Osteoblast (primary cell): Measurements from ENCODE around the gene GPR31. TPM values are rescaled to one million over a fixed set of nuclear protein-coding genes. Genes with fewer than 3 reads are reported as not detected.

Experiments
- DNase-seq: peaks from one replicate; pipeline ENCODE4 v3.0.0; 2011; ENCODE audit warnings: low spot score, mixed read lengths; ENCODE audit not compliant: insufficient read length; ENCODE audit errors: missing footprints
- H2AFZ ChIP-seq: 2 replicates; pipeline ENCODE4 v1.6.0; 2011; ENCODE audit warnings: mild to moderate bottlenecking, low read length
- H3K27ac ChIP-seq: 2 replicates; pipeline ENCODE4 v1.5.1; 2011; ENCODE audit warnings: mild to moderate bottlenecking, low read depth, low read length, moderate library complexity
- H3K27me3 ChIP-seq: 2 replicates; pipeline ENCODE4 v1.6.0; 2012; ENCODE audit warnings: mild to moderate bottlenecking, control low read depth, inconsistent platforms, low read length, moderate library complexity; ENCODE audit not compliant: insufficient read depth
- H3K36me3 ChIP-seq: 2 replicates; pipeline ENCODE4 v1.5.1; 2011; ENCODE audit warnings: mild to moderate bottlenecking, low read length, control low read depth, moderate library complexity; ENCODE audit not compliant: insufficient read depth
- H3K4me1 ChIP-seq: 2 replicates; pipeline ENCODE4 v1.5.1; 2011; ENCODE audit warnings: mild to moderate bottlenecking, low read length, control low read depth, moderate library complexity; ENCODE audit not compliant: insufficient read depth
- H3K4me2 ChIP-seq: 2 replicates; pipeline ENCODE4 v1.6.0; 2011; ENCODE audit warnings: mild to moderate bottlenecking, low read length; ENCODE audit not compliant: insufficient read depth
- H3K4me3 ChIP-seq: fragments of 200-600 bp; sonication (generic); 3 replicates; pipeline ENCODE4 v1.5.1; 2012; ENCODE audit warnings: mild to moderate bottlenecking, low read length, inconsistent platforms; ENCODE audit not compliant: insufficient read depth
- H3K79me2 ChIP-seq: 2 replicates; pipeline ENCODE4 v1.6.0; 2012; ENCODE audit warnings: mild to moderate bottlenecking, low read length, control low read depth, inconsistent platforms; ENCODE audit not compliant: insufficient read depth
- H3K9me3 ChIP-seq: 2 replicates; pipeline ENCODE4 v1.5.1; 2011; ENCODE audit warnings: low read depth, low read length, control low read depth
- H4K20me1 ChIP-seq: 2 replicates; pipeline ENCODE4 v1.6.0; 2012; ENCODE audit warnings: mild to moderate bottlenecking, low read length, control low read depth; ENCODE audit not compliant: insufficient read depth
- CTCF ChIP-seq: IDR thresholded peaks from 2 replicates; pipeline ENCODE4 v1.5.1; 2011; ENCODE audit warnings: mild to moderate bottlenecking, low read depth, low read length, moderate library complexity; ENCODE audit errors: extremely low read depth
- total RNA-seq: library from RNA; depleted of rRNA; stranded (reverse); fragments of >200 nt; gene quantifications from 2 replicates; pipeline ENCODE4 v1.2.3, GENCODE V29; 2012

The GPR31 gene
- total RNA-seq, 1 donor, result not detected

- no peak overlapping the region for H3K4me3 ChIP-seq
- H3K27me3 ChIP-seq, result no peaks in the 10 kb centered on the region
Observed at GRCh38 chr6:167124753-167125152, 33.0 kb downstream of the GPR31 start.

GRCh38 chr6:167122827-167123657 lies 34.7 kb downstream of the GPR31 start, which contains the start of gene CCR6:
Gene CCR6 (plus strand): TSS chr6:167123096. CDS start chr6:167136135, 13,039 bp downstream.
- TF ChIP-seq CTCF, result no peak
- H4K20me1 ChIP-seq, result no peaks in the 10 kb centered on the region
- no peaks in the 10 kb centered on the region for H3K4me1 ChIP-seq
- no peak within 1 kb of the TSS for H3K4me3 ChIP-seq
- no peaks in the 10 kb centered on the region for H3K79me2 ChIP-seq
- no peaks in the 10 kb centered on the region for H3K27me3 ChIP-seq
- no peaks in the 10 kb centered on the region for H3K36me3 ChIP-seq
- H2AFZ ChIP-seq, result no peak within 1 kb of the TSS
- DNase-seq, result no peak
- H3K27ac ChIP-seq, result no peak within 1 kb of the TSS
- H3K9me3 ChIP-seq, result no peaks in the 10 kb centered on the region
- H3K4me2 ChIP-seq, result no peak within 1 kb of the TSS

More at GRCh38 chr6:167124753-167125152, 33.0 kb downstream of the GPR31 start:
- Histone ChIP-seq H3K4me1 (no peaks in the 10 kb centered on the region), H3K9me3 (no peaks in the 10 kb centered on the region), H4K20me1 (no peaks in the 10 kb centered on the region), H3K36me3 (no peaks in the 10 kb centered on the region), H2AFZ (no peak overlapping the region), H3K4me2 (no peak overlapping the region), H3K27ac (no peak overlapping the region), H3K79me2 (no peaks in the 10 kb centered on the region)
- DNase-seq, result no peak
- no peak for TF ChIP-seq CTCF

- H3K27me3 ChIP-seq, result no peaks in the 10 kb centered on the region
- no peak for TF ChIP-seq CTCF
- DNase-seq, result no peak
- no peak overlapping the region for H2AFZ ChIP-seq
- H3K4me2 ChIP-seq, result no peak overlapping the region
- H3K4me1 ChIP-seq, result no peaks in the 10 kb centered on the region
- no peaks in the 10 kb centered on the region for H3K36me3 ChIP-seq
- H3K27ac ChIP-seq, result no peak overlapping the region
- H4K20me1 ChIP-seq, result no peaks in the 10 kb centered on the region
- H3K9me3 ChIP-seq, result no peaks in the 10 kb centered on the region
- no peak overlapping the region for H3K4me3 ChIP-seq
- H3K79me2 ChIP-seq, result no peaks in the 10 kb centered on the region
Observed at GRCh38 chr6:167122041-167122826, 35.5 kb downstream of the GPR31 start.

- Histone ChIP-seq H3K36me3 (no peaks in the 10 kb centered on the region), H2AFZ (no peak overlapping the region), H3K4me2 (no peak overlapping the region), H3K9me3 (no peaks in the 10 kb centered on the region), H3K4me1 (no peaks in the 10 kb centered on the region), H3K27me3 (no peaks in the 10 kb centered on the region), H3K79me2 (no peaks in the 10 kb centered on the region), H3K27ac (no peak overlapping the region), H3K4me3 (no peak overlapping the region), H4K20me1 (no peaks in the 10 kb centered on the region)
- TF ChIP-seq CTCF, result no peak
- no peak for DNase-seq
Observed at GRCh38 chr6:167121335-167121841, 36.4 kb downstream of the GPR31 start.
